C4-2B (cell line): ENCODE data around the gene ITGB5.

Experiments
- ZFX ChIP-seq: fragments of 450-650 bp; IDR thresholded peaks from 2 replicates; pipeline ENCODE4 v1.6.1; 2017
- TF ChIP-seq, protein P1 (sequence below): fragments of 450-650 bp; conservative IDR thresholded peaks from 2 replicates; pipeline ENCODE4 v1.5.1; 2017; ENCODE audit warnings: mild to moderate bottlenecking

DNA sequence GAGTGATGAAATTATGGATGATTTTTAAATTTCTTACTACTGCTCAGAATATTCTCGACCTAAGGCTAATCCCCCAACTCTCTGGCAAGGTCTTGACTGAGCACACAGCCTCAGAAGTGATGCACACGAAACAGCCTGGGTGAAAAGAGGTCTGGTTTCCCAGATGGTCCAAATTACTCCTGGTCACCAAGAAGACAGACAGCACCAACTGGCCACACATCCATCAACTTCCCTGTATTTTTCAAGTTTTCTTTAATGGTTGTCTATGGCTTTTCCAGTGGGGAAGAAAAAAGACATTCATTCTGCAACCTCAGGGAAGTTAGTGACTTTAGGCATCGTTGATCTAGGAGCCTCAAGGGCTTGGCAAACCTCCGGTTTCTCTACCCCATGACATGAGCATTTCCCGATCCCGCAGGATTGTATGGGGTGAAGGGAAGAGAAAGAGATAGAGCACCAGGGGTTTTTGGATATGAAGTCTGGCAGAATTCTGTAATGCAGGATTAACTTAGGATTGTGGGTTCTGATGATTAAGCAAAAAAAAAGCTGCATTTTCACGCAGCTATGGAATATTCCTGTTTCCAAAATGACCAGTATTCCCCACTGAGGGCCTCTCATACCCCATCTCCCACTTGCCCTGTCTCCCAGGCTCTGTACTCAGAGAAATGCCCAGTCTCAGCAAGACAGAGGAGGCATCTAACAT, 94.7 kb downstream of the ITGB5 start:
- TF ChIP-seq, protein P1, sequence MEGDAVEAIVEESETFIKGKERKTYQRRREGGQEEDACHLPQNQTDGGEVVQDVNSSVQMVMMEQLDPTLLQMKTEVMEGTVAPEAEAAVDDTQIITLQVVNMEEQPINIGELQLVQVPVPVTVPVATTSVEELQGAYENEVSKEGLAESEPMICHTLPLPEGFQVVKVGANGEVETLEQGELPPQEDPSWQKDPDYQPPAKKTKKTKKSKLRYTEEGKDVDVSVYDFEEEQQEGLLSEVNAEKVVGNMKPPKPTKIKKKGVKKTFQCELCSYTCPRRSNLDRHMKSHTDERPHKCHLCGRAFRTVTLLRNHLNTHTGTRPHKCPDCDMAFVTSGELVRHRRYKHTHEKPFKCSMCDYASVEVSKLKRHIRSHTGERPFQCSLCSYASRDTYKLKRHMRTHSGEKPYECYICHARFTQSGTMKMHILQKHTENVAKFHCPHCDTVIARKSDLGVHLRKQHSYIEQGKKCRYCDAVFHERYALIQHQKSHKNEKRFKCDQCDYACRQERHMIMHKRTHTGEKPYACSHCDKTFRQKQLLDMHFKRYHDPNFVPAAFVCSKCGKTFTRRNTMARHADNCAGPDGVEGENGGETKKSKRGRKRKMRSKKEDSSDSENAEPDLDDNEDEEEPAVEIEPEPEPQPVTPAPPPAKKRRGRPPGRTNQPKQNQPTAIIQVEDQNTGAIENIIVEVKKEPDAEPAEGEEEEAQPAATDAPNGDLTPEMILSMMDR: no peak
- no peak for TF ChIP-seq ZFX
